CD4-positive, alpha-beta T cell treated with Interleukin-21 for 1 hour (primary cell): ENCODE measurements around the gene BCLAF3.
A peak's percentile ranks its signal among the peaks of the same experiment; 100 is the strongest.

Source experiments
- DNase-seq: peaks from one replicate; pipeline ENCODE4 v3.0.0-alpha.2; 2020

BCLAF3 gene

GRCh38 chrX:19990556-19991349 lies at the start of gene BCLAF3:
TSS of gene BCLAF3 (minus strand) at chrX:19991061. CDS start at chrX:19970264, 20,797 bp downstream.
- DNase-seq = peak; percentile 91

GRCh38 chrX:20038966-20039365 lies 48.1 kb upstream of the BCLAF3 start:
- no peak for DNase-seq

- DNase-seq = no peak
These were observed 46.3 kb upstream of the BCLAF3 start for GRCh38 chrX:20037186-20037585.

GRCh38 chrX:20032201-20032600 lies 41.3 kb upstream of the BCLAF3 start:
- no peak for DNase-seq

GRCh38 chrX:20029728-20030127 lies 38.9 kb upstream of the BCLAF3 start:
- DNase-seq = no peak

GRCh38 chrX:20028588-20028987 lies 37.7 kb upstream of the BCLAF3 start:
- DNase-seq = no peak

GRCh38 chrX:20026278-20026677 lies 35.4 kb upstream of the BCLAF3 start:
- DNase-seq = no peak

GRCh38 chrX:20019672-20020365 lies 29.0 kb upstream of the BCLAF3 start:
- DNase-seq = no peak

- DNase-seq = no peak
These were observed 25.7 kb upstream of the BCLAF3 start for GRCh38 chrX:20016616-20016945.

GRCh38 chrX:20015945-20016615 lies 25.2 kb upstream of the BCLAF3 start:
- DNase-seq = no peak

- DNase-seq = no peak
These were observed 24.6 kb upstream of the BCLAF3 start for GRCh38 chrX:20015422-20015821.

GRCh38 chrX:20011608-20012007 lies 20.7 kb upstream of the BCLAF3 start:
- DNase-seq = no peak

- DNase-seq = no peak
These were observed 17.2 kb upstream of the BCLAF3 start for GRCh38 chrX:20007962-20008622.

- no peak for DNase-seq
These were observed 15.0 kb upstream of the BCLAF3 start for GRCh38 chrX:20005883-20006282.

- DNase-seq = no peak
These were observed 10.7 kb upstream of the BCLAF3 start for GRCh38 chrX:20001588-20001987.

GRCh38 chrX:19991350-19991718 lies 473 bp upstream of the BCLAF3 start:
- DNase-seq = peak; percentile 8

GRCh38 chrX:19990151-19990555 lies 708 bp downstream of the BCLAF3 start:
- no peak for DNase-seq

- DNase-seq = no peak
These were observed 3.0 kb downstream of the BCLAF3 start for GRCh38 chrX:19987856-19988255.

GRCh38 chrX:19986531-19986930 lies 4.3 kb downstream of the BCLAF3 start:
- DNase-seq = no peak

- DNase-seq = no peak
These were observed 8.9 kb downstream of the BCLAF3 start for GRCh38 chrX:19981947-19982346.

- no peak for DNase-seq
These were observed 15.0 kb downstream of the BCLAF3 start for GRCh38 chrX:19975845-19976244.

GRCh38 chrX:19972984-19973383 lies 17.9 kb downstream of the BCLAF3 start:
- no peak for DNase-seq

- DNase-seq = no peak
These were observed 22.6 kb downstream of the BCLAF3 start for GRCh38 chrX:19968276-19968675.

GRCh38 chrX:19966056-19966455 lies 24.8 kb downstream of the BCLAF3 start:
- DNase-seq = no peak
